Jurkat, Clone E6-1 (cell line): ENCODE data around the gene LYPD5.
A peak's percentile ranks its signal among the peaks of the same experiment; 100 is the strongest.
"Not testable (repeated sequence)": the region's sequence is repeated elsewhere in the genome, so short reads cannot be mapped to it uniquely, and the experiment has no call there.

Experiments used
- DNase-seq: peaks from one replicate; pipeline ENCODE4 v3.0.0-alpha.2; 2011; ENCODE audit warnings: low read depth, low spot score
- H3K4me3 ChIP-seq: 2 replicates; pipeline ENCODE4 v1.5.1; 2011; ENCODE audit warnings: mild to moderate bottlenecking, low read length, control low read depth, moderate library complexity

LYPD5 gene

GRCh38 chr19:43781630-43782310 is 20.5 kb downstream of the LYPD5 start:
- no peak for DNase-seq
- no peak overlapping the region for H3K4me3 ChIP-seq

GRCh38 chr19:43780706-43781525 is 21.3 kb downstream of the LYPD5 start, which contains the start of gene KCNN4:
KCNN4 (minus strand) TSS chr19:43780973; CDS start chr19:43780861, 112 bp downstream.
- DNase-seq, result no peak
- no peak within 1 kb of the TSS for H3K4me3 ChIP-seq

GRCh38 chr19:43779820-43780219 is 22.4 kb downstream of the LYPD5 start:
- DNase-seq, result peak; percentile 33
- no peak overlapping the region for H3K4me3 ChIP-seq

GRCh38 chr19:43779147-43779819 is 23.0 kb downstream of the LYPD5 start:
- H3K4me3 ChIP-seq, result no peak overlapping the region
- DNase-seq, result no peak

GRCh38 chr19:43778651-43779050 is 23.6 kb downstream of the LYPD5 start:
- H3K4me3 ChIP-seq, result no peak overlapping the region
- DNase-seq, result no peak

GRCh38 chr19:43777163-43777695 is 25.0 kb downstream of the LYPD5 start:
- DNase-seq, result peak; percentile 85
- peak overlapping the region; percentile 9; the same call in 1 of the 2 replicates for H3K4me3 ChIP-seq

- H3K4me3 ChIP-seq, result no peak overlapping the region
- DNase-seq, result no peak
Observed at GRCh38 chr19:43776286-43776685, 26.0 kb downstream of the LYPD5 start.

- H3K4me3 ChIP-seq, result no peak overlapping the region
- no peak for DNase-seq
Observed at GRCh38 chr19:43775299-43775890, 26.9 kb downstream of the LYPD5 start.

GRCh38 chr19:43774940-43775258 is 27.3 kb downstream of the LYPD5 start:
- not testable (repeated sequence) for DNase-seq

GRCh38 chr19:43774103-43774939 is 27.9 kb downstream of the LYPD5 start:
- no peak for DNase-seq
- H3K4me3 ChIP-seq, result no peak overlapping the region

More at GRCh38 chr19:43774940-43775258, 27.3 kb downstream of the LYPD5 start:
- not testable (repeated sequence) for H3K4me3 ChIP-seq

GRCh38 chr19:43773725-43774102 is 28.5 kb downstream of the LYPD5 start:
- no peak for DNase-seq
- H3K4me3 ChIP-seq, result no peak overlapping the region

GRCh38 chr19:43769256-43769655 is 33.0 kb downstream of the LYPD5 start:
- H3K4me3 ChIP-seq, result no peak overlapping the region
- DNase-seq, result no peak

GRCh38 chr19:43768273-43769050 is 33.8 kb downstream of the LYPD5 start:
- DNase-seq, result no peak
- H3K4me3 ChIP-seq, result no peak overlapping the region

- H3K4me3 ChIP-seq, result no peak overlapping the region
- no peak for DNase-seq
Observed at GRCh38 chr19:43767818-43768217, 34.4 kb downstream of the LYPD5 start.

GRCh38 chr19:43767316-43767715 is 34.9 kb downstream of the LYPD5 start:
- no peak for DNase-seq
- H3K4me3 ChIP-seq, result no peak overlapping the region

GRCh38 chr19:43766755-43767043 is 35.5 kb downstream of the LYPD5 start:
- H3K4me3 ChIP-seq, result no peak overlapping the region
- DNase-seq, result no peak

- no peak overlapping the region for H3K4me3 ChIP-seq
- DNase-seq, result no peak
Observed at GRCh38 chr19:43765109-43765876, 37.0 kb downstream of the LYPD5 start.
